Measurements from ENCODE around the gene FAM20C. TPM values are rescaled to one million over a fixed set of nuclear protein-coding genes. Genes with fewer than 3 reads are reported as not detected.

The FAM20C gene
- total and polyA plus RNA-seq, 2 of the 8 experiments (the other 6 are each of a cell fraction or from before 2014, with no cell fraction given) = 9.5 to 34.8 TPM

GRCh38 chr7:175955-176354, 16.4 kb upstream of the FAM20C start:
- Histone ChIP-seq H3K4me1 (replicated peaks in 1 of 4; ENCODE audit: control insufficient read depth in 3 of 4, insufficient read depth in 4 of 4, low read length in 3 of 4) (no peaks in the 10 kb centered on the region), H4K20me1 (replicated peaks in 1 of 2; ENCODE audit: control insufficient read depth in 1 of 2, insufficient read depth in 2 of 2, low read length in 2 of 2) (peaks cover 0 to 2% of the 10 kb centered on the region in 2 experiments), H3K56ac (replicated peaks; ENCODE audit: insufficient read length, low read depth, low read length) (no peak overlapping the region), H3K36me3 (ENCODE audit: control insufficient read depth in 2 of 4, insufficient read depth in 4 of 4, low read length in 3 of 4) (no peaks in the 10 kb centered on the region), H2BK5ac (ENCODE audit: low read depth, low read length) (peak overlapping the region; percentile 49; the same call in 1 of the 2 replicates), H3K4me3 (ENCODE audit: extremely low read depth in 1 of 4, insufficient read depth in 2 of 4, low read depth in 3 of 4, low read length in 4 of 4) (no peak overlapping the region), H3K27ac (ENCODE audit: low read depth, low read length) (no peak overlapping the region), H2BK15ac (ENCODE audit: low read length) (no peak overlapping the region), H3K9me3 (ENCODE audit: insufficient read depth in 2 of 2, low read depth in 1 of 2, low read length in 1 of 2) (no peaks in the 10 kb centered on the region), H3K4me2 (ENCODE audit: insufficient read depth in 1 of 2, low read depth in 2 of 2, low read length in 2 of 2) (no peak overlapping the region), H3K79me1 (ENCODE audit: low read depth, low read length) (no peaks in the 10 kb centered on the region), H2BK20ac (ENCODE audit: low read length) (no peak overlapping the region), H3K23me2 (ENCODE audit: low read depth, low read length) (no peaks in the 10 kb centered on the region), H2AK5ac (ENCODE audit: low read depth, low read length) (0 out of 2 replicates have a peak overlapping the region, but pooled peaks have one; percentile 77), H3K14ac (ENCODE audit: insufficient read length) (no peak overlapping the region), H2BK120ac (replicated peaks; ENCODE audit: low read depth, low read length) (no peak overlapping the region), H3K18ac (ENCODE audit: extremely low read depth, low read length) (no peak overlapping the region), H4K8ac (ENCODE audit: extremely low read depth, insufficient read depth, low read length) (no peak overlapping the region; the same call in 1 of the 2 replicates), H3K27me3 (replicated peaks in 1 of 4; ENCODE audit: control insufficient read depth in 3 of 4, extremely low read depth in 1 of 4, insufficient read depth in 3 of 4, low read length in 3 of 4) (no peaks in the 10 kb centered on the region; a peak in 1 of 7 replicates), H2BK12ac (ENCODE audit: low read depth, low read length) (no peak overlapping the region), H4K5ac (ENCODE audit: insufficient read length, low read depth, low read length) (no peak overlapping the region), H3K9ac (replicated peaks in 1 of 4; ENCODE audit: extremely low read depth in 1 of 4, low read depth in 3 of 4, low read length in 3 of 4) (no peak overlapping the region), H2AFZ (ENCODE audit: low read length) (no peak overlapping the region), H3K79me2 (ENCODE audit: control insufficient read depth in 1 of 2, insufficient read depth in 2 of 2, low read length in 2 of 2) (no peaks in the 10 kb centered on the region), H3K4ac (replicated peaks; ENCODE audit: insufficient read length, low read depth, low read length) (no peak overlapping the region), H4K91ac (replicated peaks; ENCODE audit: insufficient read length, low read length) (no peak overlapping the region), H3K23ac (ENCODE audit: insufficient read length) (no peak overlapping the region)
- DNase-seq (ENCODE audit: low read depth in 1 of 2, low spot score in 2 of 2) = no peak
- CTCF ChIA-PET (ENCODE audit: partially characterized antibody) = interaction anchor here (0.9 to 1.1 kb wide), 2 partner anchors 23 to 25 kb away, joined by 3 read pairs; no protein-coding TSS in a partner anchor
- WGBS, 2 experiments (ENCODE audit: extremely low coverage in 1 of 2, insufficient coverage in 1 of 2, insufficient read length in 1 of 2, insufficient replicate concordance in 2 of 2, low coverage in 1 of 2, low lambda C conversion rate in 2 of 2, missing lambda C conversion rate in 1 of 2) = 87% methylated on average over 11 of the region's 11 CpGs; no CpG with 5 or more reads in 1 of the 2 experiments
- POLR2A ChIA-PET (ENCODE audit: partially characterized antibody) = interaction anchor here (1.4 kb wide), 1 partner anchor 19 kb away, joined by 4 read pairs; no protein-coding TSS in a partner anchor
- TF ChIP-seq ATF2 (IDR thresholded peaks at IDR 0.05; ENCODE audit: low read length) (no peak), HDAC2 (IDR thresholded peaks at IDR 0.05; ENCODE audit: borderline replicate concordance in 1 of 2, low read depth in 2 of 2, low read length in 2 of 2) (no peak), GABPA (IDR thresholded peaks at IDR 0.05; ENCODE audit: borderline replicate concordance, insufficient read depth, low read length) (no peak), MAFK (IDR thresholded peaks at IDR 0.05; ENCODE audit: low read depth, low read length) (no peak), KDM5A (IDR thresholded peaks at IDR 0.05; ENCODE audit: low read length) (no peak), GTF2F1 (IDR thresholded peaks at IDR 0.05; ENCODE audit: borderline replicate concordance, low read depth, low read length) (no peak), NANOG (IDR thresholded peaks at IDR 0.05; ENCODE audit: insufficient read depth, low read depth, low read length, poor library complexity, severe bottlenecking) (no peak)
- FAIRE-seq = no peak
